Urinary bladder (tissue), 4 donors: ENCODE measurements around the gene AAMP. TPM values are rescaled to one million over a fixed set of nuclear protein-coding genes. Genes with fewer than 3 reads are reported as not detected.
"Not testable (repeated sequence)": the region's sequence is repeated elsewhere in the genome, so short reads cannot be mapped to it uniquely, and the experiment has no call there.

Experiments used
- DNase-seq: peaks from one replicate; pipeline ENCODE4 v3.0.0-alpha.2; 2015; ENCODE audit errors: extremely low spot score
- H3K27ac ChIP-seq: one replicate; pipeline ENCODE4 v1.5.1; 2013; ENCODE audit warnings: low read depth, mild to moderate bottlenecking, moderate library complexity
- H3K36me3 ChIP-seq: one replicate; pipeline ENCODE4 v1.6.1; 2013; ENCODE audit warnings: mild to moderate bottlenecking, moderate library complexity; ENCODE audit not compliant: insufficient read depth
- H3K4me1 ChIP-seq: one replicate; pipeline ENCODE4 v1.6.1; 2013; ENCODE audit warnings: mild to moderate bottlenecking, moderate library complexity; ENCODE audit not compliant: insufficient read depth
- H3K4me3 ChIP-seq: one replicate; pipeline ENCODE4 v1.5.1; 2013; ENCODE audit warnings: low read depth, low read length
- WGBS: extraction: QIAGEN DNeasy Blood & Tissue Kit; methylation state at CpG from one replicate; pipeline ENCODE4 v1.1.7; 2013; 5-methylcytosine and 5-hydroxymethylcytosine counted together
- polyA plus RNA-seq: library from polyadenylated mRNA; stranded (reverse); fragments of 200-250 nt; gene quantifications from one replicate; pipeline ENCODE4 v1.2.3, GENCODE V29; 2013
- total RNA-seq: library from RNA; depleted of rRNA; stranded (reverse); fragments of >200 nt; gene quantifications from one replicate; pipeline ENCODE4 v1.2.3, GENCODE V29; 2014
- donor health status: healthy with polysubstance abuse.
- donor health status: healthy.

AAMP gene
- total and polyA plus RNA-seq, 2 donors: 75.9 to 139 TPM

DNA sequence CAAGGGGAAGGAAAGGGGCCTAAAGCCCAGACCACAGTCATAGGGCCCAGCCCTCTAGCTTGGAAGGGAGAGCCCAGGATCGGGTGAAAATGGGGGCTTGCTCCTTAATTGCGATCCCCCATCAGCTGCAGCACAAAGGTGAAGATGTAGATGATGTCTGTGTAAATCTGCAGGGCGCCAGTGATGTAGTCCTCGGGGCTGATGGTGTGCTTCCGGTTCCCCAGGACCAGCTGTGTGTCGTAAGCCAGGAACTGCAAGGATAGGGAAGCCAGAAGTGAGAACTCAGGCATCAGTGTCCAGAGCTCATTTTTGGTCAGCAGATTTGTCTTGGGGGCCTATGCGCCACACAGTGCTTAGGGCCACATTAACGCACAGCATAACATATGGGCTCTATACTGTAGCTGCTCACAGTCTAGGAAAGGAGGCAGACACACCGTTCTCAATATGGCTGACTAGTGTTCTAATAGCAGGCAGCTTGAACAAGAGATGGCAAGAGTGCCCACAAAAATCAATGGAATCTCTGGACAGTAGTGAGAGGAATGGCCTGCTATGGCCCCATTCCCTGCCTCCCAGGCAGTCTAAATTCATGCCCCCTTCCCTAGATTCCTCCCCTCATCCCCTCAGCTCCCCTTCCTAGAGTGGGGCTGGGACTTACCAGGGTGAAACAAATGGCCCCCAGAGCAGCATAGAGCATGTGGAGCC lies 5.6 kb upstream of the AAMP start:
- no peaks in the 10 kb centered on the region for H3K4me1 ChIP-seq
- H3K4me3 ChIP-seq: no peak overlapping the region
- DNase-seq: no peak
- peaks cover 10% of the 10 kb centered on the region for H3K36me3 ChIP-seq
- H3K27ac ChIP-seq: no peak overlapping the region
- WGBS: 81% methylated on average over 9 of the region's 9 CpGs

DNA sequence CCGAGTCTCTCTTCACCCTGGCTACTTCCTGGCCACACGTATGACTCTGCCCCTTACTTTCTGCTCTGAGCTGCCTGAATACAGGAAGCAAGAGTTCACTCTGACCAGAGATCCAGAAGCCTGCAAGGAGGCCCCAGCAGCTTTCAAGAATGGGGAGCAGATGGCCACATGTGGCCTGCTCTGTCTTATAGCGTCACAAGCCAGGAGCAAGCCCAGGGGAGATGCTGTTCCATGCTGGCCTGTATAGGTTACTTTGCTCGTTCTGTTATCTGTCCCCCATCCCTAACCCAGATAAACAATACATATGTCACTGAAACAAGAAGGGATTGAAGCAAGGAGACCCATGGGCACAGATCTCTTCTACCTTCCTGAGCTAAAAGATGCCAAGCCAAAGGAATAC lies 4.6 kb upstream of the AAMP start:
- no peaks in the 10 kb centered on the region for H3K4me1 ChIP-seq
- DNase-seq: no peak
- H3K27ac ChIP-seq: peak overlapping the region; percentile 11
- no peak overlapping the region for H3K4me3 ChIP-seq
- 70% methylated on average over 4 of the region's 4 CpGs for WGBS
- H3K36me3 ChIP-seq: peaks cover 10% of the 10 kb centered on the region

DNA sequence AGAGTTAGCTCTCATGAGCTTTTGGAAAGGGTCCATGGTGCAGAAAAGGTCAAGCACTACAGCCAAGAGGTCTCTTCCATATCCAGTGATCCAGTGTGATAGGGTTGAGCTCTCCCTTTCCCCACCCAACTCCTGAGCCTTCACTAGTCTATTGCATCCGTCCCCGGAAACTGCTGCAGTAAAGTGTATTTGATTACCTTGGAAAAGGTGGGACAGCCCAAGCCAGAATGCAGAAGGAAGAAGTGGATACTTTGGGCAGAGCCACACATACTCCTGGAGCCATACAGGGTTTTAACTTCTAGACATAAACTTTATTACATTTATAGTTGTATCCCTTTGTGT lies 3.9 kb upstream of the AAMP start:
- 86% methylated on average over 2 of the region's 2 CpGs for WGBS
- H3K4me3 ChIP-seq: no peak overlapping the region
- no peak overlapping the region for H3K27ac ChIP-seq
- no peak for DNase-seq
- H3K4me1 ChIP-seq: no peaks in the 10 kb centered on the region
- H3K36me3 ChIP-seq: peaks cover 6% of the 10 kb centered on the region

DNA sequence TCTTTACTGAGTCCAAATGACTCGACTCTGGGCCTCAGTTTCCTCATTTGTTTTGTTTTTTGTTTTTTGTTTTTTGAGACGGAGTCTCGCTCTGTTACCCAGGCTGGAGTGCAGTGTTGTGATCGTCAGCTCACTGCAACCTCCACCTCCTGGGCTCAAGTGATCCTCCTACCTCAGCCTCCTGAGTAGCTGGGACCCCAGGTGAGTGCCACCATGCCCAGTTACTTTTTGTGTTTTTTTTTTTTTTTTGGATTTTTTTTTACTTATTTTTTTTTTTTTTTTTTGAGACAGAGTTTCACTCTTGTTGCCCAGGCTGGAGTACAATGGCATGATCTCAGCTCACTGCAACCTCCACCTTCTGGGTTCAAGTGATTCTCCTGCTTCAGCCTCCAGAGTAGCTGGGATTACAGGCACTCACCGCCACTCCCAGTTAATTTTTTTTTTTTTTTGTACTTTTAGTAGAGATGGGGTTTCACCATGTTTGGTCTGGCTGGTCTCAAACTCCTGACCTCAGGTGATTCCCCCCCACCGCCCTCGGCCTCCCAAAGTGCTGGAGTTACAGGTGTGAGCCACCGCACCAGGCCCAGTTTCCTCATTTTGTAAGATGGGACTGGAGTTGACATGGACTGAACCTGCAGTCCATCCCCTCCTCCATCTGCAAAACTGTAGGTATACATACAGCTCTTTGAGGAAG lies 3.4 kb upstream of the AAMP start:
- not testable (repeated sequence) for H3K4me1 ChIP-seq, H3K27ac ChIP-seq, DNase-seq, H3K4me3 ChIP-seq, H3K36me3 ChIP-seq
- 84% methylated on average over 8 of the region's 8 CpGs for whole genome bisulfite sequencing

DNA sequence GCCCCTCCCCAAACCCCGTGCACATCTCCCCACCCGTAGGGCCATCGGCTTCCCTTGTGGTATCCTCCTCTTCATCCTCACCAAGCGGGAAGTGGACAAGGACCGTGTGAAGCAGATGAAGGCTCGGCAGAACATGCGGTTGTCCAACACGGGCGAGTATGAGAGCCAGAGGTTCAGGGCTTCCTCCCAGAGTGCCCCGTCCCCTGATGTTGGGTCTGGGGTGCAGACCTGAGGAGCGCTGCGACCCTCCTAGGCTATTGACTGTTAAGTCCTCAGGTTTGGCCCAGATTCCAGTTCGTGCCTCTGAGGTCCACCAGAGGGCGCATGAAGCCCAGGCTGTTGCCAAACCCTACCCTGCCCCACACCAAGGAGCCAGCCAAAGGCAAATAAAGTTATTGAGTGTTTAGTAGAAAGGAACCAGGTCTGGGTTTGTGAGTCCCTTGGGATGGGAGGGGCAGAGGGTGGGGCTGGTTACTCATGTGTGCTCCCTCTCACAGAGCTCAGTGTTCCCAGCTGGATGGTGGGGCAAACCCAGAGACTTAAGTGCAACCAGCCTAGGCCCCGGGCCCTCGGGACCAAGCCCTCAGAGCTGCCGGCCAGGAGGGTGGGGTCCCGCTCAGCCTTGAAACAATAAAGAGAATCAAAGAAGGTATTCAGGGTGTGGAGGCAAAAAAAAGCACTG lies 2.7 kb upstream of the AAMP start:
- no peaks in the 10 kb centered on the region for H3K4me1 ChIP-seq
- no peak overlapping the region for H3K4me3 ChIP-seq
- peak overlapping the region; percentile 70 for H3K27ac ChIP-seq
- 14% methylated on average over 18 of the region's 18 CpGs for WGBS
- H3K36me3 ChIP-seq: peaks cover 3% of the 10 kb centered on the region
- no peak for DNase-seq

DNA sequence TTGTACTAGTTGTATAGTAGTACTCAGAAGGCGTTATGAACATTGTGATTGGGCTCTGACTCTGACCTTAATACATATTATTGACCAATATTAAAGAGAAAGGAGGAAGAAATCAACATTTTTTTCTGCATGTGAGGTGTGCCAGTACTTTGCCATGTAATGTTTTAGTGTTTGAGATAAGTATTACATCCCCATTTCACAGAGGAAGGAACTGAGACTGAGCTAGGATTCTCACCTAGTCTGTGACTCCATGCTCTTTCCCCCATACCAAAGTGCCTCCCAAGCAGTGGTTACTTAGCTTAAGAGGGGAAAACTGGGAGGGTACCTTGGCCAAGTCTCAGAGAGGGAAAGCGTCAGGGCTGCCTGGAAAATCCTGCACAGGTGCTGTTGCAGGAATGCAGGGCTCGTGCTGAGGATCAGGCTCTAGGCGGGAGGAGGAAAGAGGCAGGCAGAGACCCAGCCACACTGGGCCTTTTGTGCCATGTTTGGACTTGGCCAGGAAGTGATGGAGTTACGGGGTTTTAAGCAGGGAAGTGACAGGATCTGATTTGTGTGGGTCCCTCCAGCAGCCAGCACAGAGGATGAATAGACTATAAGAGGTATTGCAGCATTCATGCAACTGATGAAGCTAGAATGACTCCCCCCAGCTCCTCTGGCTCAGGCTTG lies 2.1 kb upstream of the AAMP start:
- H3K4me1 ChIP-seq: no peaks in the 10 kb centered on the region
- 57% methylated on average over 5 of the region's 5 CpGs for WGBS
- no peak overlapping the region for H3K4me3 ChIP-seq
- DNase-seq: no peak
- peaks cover 7% of the 10 kb centered on the region for H3K36me3 ChIP-seq
- H3K27ac ChIP-seq: peak overlapping the region; percentile 70

DNA sequence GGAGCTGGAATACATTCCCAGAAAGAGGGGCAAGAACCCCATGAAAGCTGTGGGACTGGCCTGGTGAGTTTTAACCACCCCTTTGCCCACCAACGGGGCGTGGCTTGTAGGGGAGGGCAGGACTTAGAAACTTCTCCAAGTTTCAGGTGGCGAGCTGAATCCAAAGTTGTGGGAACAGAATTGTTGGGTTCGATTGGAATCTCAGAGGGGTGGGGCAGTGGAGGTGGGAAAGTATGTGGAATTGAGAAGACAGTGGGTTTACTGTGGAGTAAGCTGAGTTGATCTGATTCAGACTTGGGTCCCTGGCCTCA lies 1.5 kb upstream of the AAMP start:
- peak overlapping the region; percentile 76 for H3K4me3 ChIP-seq
- peaks cover 9% of the 10 kb centered on the region for H3K36me3 ChIP-seq
- DNase-seq: no peak
- 52% methylated on average over 4 of the region's 4 CpGs for WGBS
- no peak overlapping the region for H3K27ac ChIP-seq
- no peaks in the 10 kb centered on the region for H3K4me1 ChIP-seq

DNA sequence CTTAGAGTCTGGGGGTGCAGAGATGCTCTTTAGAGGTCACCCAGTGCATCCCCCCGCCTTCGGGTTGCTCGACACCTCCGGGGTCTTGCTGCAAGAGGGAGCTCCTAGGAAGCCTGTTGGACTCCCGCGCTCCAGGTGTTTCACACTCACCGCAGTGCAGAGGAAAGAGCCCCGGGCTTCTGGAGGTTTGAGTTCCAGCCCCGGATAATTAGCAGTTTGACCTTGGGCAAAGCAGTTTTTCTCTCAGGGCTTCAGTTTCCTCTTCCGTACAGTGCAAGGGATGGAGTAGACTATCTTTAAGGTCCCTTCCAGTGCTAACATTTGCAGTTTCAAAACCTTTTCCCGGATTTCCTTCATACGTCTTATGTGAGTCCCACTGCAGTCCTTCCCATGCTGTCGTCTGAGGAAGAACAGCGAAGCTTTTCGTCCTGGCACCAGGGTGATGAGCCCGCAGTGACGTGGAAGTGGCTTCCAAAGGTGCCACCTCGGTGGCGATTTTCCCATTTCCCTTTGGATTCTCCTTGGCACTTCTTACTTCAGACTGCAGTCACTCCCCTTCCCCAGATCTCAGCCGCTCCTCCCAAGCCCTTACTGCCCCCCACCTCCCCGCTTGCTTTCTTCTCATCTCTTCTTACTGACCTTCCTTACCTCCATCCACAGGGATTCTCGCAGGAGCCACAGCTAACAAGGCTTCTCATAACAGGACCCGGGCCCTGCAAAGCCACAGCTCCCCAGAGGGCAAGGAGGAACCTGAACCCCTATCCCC lies 967 bp upstream of the AAMP start:
- WGBS: 5% methylated on average over 23 of the region's 23 CpGs
- DNase-seq: no peak
- Histone ChIP-seq H3K36me3 (peaks cover 7% of the 10 kb centered on the region), H3K4me3 (peak overlapping the region; percentile 76), H3K4me1 (no peaks in the 10 kb centered on the region), H3K27ac (peak overlapping the region; percentile 25)

DNA sequence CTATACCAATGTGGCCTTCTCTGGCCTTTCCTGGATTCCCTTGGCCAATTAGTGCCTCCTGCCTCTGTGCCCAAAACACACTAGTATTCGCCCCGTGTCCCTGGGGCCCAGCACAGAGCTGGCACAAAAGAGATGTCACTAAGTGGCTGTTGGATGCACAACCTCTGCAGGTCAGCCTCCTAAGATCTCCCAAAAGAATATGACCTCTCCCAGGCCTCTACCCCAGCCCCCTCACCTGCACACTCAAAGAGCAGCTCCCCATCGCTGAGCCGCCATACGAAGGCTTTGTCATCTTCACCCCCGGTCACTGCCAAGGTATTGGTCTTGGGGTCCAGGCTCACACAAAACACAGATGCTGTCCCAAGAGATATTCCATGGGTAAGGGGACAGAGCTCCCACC lies 2.7 kb downstream of the AAMP start:
- Histone ChIP-seq H3K36me3 (peaks cover 8% of the 10 kb centered on the region), H3K4me1 (no peaks in the 10 kb centered on the region), H3K4me3 (no peak overlapping the region), H3K27ac (no peak overlapping the region)
- no peak for DNase-seq
- WGBS: 97% methylated on average over 6 of the region's 6 CpGs

DNA sequence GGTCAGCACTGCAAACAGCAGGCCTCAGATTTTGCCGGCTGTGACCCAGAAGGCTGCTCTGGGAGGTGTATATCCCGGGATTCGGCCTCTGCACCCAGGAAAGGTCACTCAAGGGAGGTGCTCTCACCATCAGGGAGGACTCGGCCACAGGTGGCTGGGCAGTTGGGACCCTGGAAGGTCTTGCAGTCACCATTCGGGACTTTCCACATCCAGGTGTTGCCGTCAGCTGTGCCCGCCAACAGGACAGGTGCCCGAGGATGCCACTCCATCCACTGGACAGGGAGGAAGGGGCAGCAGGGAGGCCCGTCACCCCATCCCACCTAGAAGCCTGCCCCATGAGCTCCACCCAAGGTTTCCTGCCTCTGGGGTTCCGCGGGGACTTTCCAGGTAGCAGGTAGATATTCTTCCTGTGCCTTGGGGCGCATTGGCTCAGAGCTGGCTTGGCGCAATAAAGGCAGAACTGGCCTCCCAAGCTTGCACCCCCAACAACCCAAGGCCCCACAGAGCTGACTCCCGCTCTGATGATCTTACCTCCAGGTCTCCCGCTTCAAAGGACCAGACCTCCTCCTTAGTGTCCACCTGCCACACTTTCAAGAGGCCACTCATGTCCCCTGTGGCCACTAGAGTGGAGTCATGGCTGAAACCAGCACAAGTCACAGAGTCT lies 3.5 kb downstream of the AAMP start:
- Histone ChIP-seq H3K27ac (no peak overlapping the region), H3K4me3 (no peak overlapping the region), H3K36me3 (peaks cover 8% of the 10 kb centered on the region), H3K4me1 (no peaks in the 10 kb centered on the region)
- no peak for DNase-seq
- 94% methylated on average over 15 of the region's 15 CpGs for WGBS

DNA sequence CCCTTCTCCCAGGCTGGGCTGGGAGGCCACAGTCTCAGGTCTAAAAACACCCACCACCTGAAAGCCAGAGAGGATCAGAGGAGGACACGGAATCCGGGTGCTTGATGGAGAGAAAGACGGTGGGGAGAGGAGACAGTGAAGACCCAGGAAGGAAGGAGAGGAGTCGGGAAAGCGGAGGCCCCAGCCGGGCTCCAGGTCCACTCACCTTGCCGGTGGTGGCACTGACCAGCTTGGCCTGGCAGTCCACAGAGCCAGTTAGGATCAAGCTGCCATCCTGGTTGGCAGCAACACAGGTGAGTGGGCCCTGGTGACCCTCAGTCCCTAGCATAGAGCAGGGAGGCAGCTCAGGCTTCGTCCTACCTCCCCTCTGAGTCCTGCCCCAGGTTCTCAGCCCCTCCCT lies 4.3 kb downstream of the AAMP start:
- Histone ChIP-seq H3K4me3 (no peak overlapping the region), H3K4me1 (no peaks in the 10 kb centered on the region), H3K27ac (no peak overlapping the region), H3K36me3 (peaks cover 8% of the 10 kb centered on the region)
- WGBS: 91% methylated on average over 8 of the region's 8 CpGs
- DNase-seq: no peak

DNA sequence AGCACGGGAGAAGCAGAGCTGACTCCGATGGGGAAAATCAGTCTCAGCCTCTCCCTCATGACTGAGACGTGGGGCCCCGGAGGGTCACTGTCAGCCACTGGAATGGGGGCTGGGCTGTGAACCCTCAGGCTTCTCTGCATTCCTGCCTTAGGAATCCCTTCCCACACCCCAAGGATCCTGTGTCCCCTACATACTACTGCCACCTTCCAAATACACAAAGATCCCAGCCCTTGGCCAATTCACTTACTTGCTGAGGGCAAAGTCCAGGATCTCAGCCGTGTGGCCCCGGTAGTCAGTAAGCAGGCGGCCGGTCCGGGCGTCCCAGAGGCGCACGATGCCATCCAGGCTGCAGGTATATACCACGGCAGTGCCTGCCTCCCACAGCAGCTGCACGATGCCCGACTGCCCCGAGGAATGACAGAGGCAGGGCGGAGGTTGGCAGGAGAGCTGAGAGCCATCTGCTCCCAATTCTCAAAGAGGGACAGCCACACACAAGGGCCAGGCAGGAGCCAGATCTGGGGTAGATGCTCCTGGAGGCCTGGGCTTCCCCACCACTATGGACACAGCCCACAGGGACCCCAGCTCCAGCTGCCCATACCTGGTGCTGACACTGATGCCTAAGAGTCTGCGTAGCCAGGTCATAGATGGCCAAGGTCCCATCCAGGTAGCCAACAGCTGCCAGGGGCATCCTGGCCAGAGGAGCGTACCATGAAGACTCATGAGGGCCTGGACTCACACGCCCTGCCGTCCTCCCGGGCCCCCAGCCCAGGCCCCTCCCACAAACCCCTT lies 5.0 kb downstream of the AAMP start:
- H3K4me1 ChIP-seq: no peaks in the 10 kb centered on the region
- 81% methylated on average over 22 of the region's 22 CpGs for WGBS
- DNase-seq: no peak
- peaks cover 8% of the 10 kb centered on the region for H3K36me3 ChIP-seq
- H3K27ac ChIP-seq: no peak overlapping the region
- no peak overlapping the region for H3K4me3 ChIP-seq
